NCI-H345 treated with DMSO at 0.1 percent for 48 hours (cell line): ENCODE measurements around the gene TNC.
A peak's percentile ranks its signal among the peaks of the same experiment; 100 is the strongest.

ENCODE experiments used
- DNase-seq: peaks from one replicate; lab custom pipeline; 2025; ENCODE audit not compliant: unreplicated experiment; lab: John Stamatoyannopoulos, UW

The TNC gene

GRCh38 chr9:115015018-115015635 lies 102.8 kb downstream of the TNC start:
- DNase-seq: peak; percentile 7

DNA sequence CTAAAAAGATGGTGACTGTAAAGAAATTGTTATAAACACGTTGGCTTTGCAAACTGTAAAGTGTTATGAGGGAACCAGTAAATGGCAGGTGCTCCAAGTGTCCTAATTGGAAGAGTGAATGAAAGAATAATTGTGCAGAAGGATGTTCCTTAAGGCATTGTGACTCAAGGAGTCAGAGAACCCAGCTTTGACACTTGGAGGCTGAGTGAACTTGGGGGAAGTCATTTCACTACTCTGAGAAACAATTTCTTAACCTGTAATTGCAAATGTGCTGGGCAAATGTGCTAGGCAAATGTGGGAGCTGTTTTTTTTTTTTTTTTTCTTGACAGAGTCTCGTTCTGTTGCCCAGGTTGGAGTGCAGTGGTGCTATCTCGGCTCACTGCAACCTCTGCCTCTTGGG lies 103.5 kb downstream of the TNC start:
- no peak for DNase-seq

- DNase-seq: peak; percentile 72
Measured at GRCh38 chr9:115013998-115014397, 104.0 kb downstream of the TNC start.

DNA sequence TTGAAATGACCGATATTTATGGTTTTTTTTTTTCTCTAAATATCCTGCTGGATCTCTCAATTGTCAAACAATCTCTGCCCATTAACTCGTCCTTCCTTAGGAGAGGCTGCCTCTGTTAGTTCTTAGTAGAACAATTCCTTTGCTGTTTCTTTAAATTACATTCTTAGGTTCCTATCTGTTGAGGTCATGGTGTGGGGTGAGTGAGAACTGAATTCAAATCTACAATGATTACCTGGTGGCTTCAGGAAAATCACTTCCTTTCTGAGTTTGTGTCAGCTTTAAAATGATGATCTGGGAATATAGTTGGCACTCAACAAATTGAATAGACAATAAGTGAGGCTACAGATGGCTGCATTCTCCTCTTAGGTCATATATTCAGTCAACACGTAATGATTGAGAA lies 105.5 kb downstream of the TNC start:
- no peak for DNase-seq

DNA sequence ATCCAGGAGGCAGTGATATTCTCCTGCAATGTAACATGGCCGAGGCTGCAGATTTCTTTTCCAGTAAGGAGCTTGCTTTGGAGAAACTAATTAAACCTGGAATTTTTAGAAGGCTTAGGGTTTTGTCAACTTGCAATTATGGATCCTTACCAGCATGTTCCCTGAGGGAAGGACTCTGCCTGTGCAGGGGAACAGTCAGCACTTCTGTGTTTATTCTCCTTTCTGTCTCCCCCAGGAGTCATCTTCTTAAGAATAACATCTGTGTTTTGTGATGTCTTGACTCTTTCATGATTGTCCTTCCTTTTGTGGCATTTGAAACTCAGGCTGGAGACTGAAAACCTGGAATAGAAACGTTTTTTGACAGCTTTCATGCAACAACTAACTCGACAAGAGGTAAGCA lies 107.1 kb downstream of the TNC start:
- no peak for DNase-seq

- DNase-seq: no peak
Measured at GRCh38 chr9:115008536-115009270, 109.3 kb downstream of the TNC start.

DNA sequence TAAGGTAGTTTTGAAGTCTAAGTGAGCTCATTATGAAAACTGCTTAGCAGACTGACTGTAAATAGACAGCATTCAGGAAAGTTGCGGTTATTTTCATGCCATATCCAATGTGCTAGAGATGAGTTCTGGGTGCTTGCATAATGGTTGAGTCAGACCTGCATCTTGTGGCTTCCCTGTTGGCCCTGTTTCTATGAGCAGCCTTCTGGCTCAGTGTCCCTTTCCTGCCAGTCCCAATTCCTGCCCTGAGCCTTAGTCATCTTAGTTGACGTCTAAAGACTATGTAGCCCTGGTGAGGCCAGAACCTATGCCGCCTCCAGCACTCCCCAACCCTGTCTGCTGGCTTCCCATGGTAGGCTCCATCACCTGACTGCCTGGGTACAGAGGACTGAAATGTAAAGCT lies 111.3 kb downstream of the TNC start:
- DNase-seq: no peak

DNA sequence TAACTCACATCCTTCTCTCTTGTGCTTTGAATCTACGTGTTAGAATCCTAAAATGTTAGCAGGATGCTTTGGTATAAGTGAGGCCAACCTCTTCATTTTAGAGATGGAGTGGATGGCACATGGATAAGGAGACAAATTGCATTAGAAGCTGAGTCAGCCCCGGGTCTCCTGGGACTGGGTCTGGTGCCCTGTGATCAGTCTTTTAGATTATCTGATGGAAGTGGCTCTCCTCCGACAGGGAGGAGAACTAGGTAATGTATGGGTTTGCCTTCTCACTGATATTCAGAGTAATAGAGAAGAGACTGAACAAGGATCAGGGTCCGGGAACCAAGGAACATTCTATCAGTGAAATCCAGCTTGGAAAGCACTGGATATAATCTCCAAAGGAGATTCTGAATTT lies 112.6 kb downstream of the TNC start:
- no peak for DNase-seq

DNA sequence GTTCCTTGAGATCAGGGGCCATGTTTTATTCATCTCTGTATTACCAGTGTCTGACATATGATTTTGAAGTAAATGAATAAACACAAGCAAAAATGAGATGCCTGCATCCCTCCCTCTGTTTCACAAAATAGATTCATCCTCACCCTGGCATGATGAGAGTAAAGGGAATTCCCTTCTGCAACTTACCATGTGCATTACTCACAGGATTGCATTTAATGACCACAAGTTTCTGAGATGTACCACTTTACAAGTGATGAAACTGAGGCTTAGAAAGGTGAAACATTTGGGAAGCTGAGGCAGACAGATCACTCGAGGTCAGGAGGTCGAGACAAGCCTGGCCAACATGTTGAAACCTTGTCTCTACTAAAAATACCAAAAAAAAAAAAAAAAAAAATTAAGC lies 113.4 kb downstream of the TNC start:
- no peak for DNase-seq

DNA sequence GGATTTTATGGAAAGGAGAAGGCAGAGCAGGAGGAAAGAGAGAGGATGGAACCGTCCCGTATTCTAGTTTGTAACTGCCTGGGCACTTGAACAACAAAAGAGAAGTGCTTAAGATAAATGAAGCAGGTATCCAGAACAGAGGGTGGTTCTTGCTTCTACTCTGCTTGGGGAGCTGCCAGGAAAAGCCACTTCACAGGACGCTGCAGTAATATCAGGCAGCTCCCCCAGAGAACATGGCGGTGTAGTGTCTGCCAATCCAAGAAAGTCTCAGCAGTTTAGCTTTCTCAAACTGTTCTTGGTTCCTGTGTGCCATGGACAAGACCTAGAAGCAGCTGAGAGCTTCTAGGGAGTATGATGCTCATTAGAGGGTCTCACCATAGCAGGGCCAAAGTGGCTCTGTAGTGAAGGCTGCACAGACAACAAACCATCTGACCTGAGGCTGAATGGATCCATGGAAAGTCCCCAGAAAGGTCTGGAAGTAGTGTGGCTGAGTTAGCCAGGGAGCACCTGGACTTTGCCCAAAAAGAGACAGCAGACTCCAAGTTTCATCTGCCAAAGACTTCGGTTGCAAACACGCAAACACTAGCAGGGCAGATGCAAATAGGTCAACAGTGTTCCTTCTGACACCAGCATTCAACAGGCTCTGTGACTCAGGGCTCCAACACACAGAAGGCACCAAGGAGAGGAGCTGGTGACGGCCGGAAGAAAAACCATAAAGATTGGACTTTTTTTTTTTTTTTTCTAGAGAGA lies 115.4 kb downstream of the TNC start:
- peak; percentile 50 for DNase-seq

- no peak for DNase-seq
Measured at GRCh38 chr9:115000217-115000639, 117.7 kb downstream of the TNC start.

DNA sequence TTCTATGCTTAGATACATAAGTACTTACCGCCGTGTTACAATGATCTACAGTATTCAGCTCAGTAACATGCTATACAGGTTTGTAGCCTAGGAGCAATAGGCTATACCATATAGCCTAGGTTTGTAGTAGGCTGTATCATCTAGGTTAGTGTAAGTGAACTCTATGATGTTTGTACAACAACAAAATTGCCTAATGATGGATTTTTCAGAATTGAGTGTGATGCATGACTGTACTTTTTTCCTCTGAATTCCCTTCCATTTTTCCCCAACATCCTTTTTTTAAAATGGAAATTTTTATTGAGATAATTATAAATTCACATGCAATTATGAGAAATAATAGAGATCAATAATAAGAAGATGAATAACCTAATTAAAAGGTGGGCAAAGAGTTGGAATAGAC lies 119.6 kb downstream of the TNC start:
- no peak for DNase-seq

DNA sequence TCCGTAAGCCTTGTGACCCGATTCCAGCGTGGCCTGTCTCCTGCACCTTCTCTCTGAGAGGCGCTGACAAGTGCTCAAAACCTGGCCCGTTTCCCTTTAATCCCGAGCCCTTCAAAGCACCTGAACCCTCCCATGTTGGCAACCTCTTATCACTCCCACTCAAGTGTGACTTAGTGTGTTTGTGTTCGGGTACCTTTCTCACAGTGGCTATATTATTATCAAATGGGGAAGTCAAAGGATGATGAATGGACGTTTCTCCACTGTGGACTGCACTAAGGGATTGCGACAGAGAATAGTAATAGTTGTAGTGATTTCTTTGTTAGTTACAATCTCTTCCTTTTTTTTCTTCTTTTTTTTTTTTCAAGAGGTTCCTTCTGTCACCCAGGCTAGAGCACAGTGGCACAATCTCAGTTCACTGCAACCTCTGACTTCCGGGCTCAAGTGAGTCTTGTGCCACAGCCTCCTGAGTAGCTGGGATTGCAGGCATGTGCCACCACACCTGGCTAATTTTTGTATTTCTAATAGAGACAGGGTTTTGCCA lies 122.2 kb downstream of the TNC start:
- DNase-seq: peak; percentile 79

DNA sequence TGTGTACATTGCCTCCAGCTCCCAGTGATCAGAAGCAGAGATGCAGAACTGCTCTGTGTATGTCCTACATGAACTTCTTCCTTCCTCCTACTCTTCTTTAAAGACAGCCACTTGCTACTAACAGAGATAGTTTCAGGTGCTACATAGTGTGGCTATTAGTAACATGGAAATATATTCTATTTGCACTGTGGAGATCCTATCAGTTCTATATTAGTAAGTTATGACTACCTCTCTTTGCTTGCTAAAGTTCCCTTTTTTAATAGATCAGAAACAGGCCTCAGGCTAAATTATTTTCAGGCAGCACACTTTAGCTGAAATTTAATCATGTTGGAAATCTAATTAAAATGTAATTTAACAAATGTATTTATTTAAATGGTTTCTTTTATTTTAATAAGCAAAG lies 123.2 kb downstream of the TNC start:
- DNase-seq: no peak

GRCh38 chr9:114991861-114992260 lies 126.1 kb downstream of the TNC start:
- DNase-seq: no peak

GRCh38 chr9:114990901-114991300 lies 127.1 kb downstream of the TNC start:
- no peak for DNase-seq

GRCh38 chr9:114989600-114990410 lies 128.2 kb downstream of the TNC start:
- DNase-seq: no peak

DNA sequence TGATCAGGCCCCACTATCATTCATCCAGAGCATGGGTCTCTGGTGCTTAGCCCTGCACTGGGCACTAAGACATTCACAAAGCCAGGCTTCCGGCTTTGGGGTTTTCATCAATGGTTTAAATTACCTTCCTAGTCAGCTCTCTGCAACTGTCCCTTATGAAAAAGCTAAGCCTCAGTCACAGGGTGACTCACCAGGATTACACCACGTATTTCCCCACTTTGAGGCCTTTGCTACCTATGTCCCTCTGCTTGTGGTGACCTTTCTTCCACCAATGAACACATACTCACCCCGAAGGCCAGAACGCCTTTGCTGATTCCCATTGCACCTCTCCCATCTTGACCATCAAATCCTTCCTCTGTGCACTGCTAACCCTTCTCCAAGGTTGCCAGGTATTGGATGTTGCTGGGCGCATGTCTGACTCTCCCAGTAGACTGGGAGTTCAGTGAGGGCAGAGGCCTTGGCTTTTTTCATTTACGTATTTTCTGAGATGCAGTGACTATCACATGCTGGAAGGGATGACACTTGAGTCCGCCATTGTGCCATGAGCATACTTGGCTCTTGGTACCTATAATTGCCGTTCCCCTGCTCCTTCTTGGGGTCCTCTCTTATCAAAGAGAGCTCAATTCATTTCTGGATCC lies 128.9 kb downstream of the TNC start:
- no peak for DNase-seq

- no peak for DNase-seq
Measured at GRCh38 chr9:114987116-114987515, 130.8 kb downstream of the TNC start.

GRCh38 chr9:114985959-114986501 lies 131.9 kb downstream of the TNC start:
- DNase-seq: no peak
